ENCODE measurements around the gene CTNNA3.
"Not testable (repeated sequence)": the region's sequence is repeated elsewhere in the genome, so short reads cannot be mapped to it uniquely, and the experiment has no call there.

The CTNNA3 gene

GRCh38 chr10:67230680-67231500, 465.1 kb downstream of the CTNNA3 start:
- not testable (repeated sequence) for DNase-seq

GRCh38 chr10:67225226-67225625, 470.8 kb downstream of the CTNNA3 start:
- no peak for DNase-seq

GRCh38 chr10:67224553-67224952, 471.4 kb downstream of the CTNNA3 start:
- DNase-seq = no peak

GRCh38 chr10:67222934-67223333, 473.1 kb downstream of the CTNNA3 start:
- no peak for DNase-seq

- DNase-seq = no peak
Observed at GRCh38 chr10:67221939-67222494, 474.0 kb downstream of the CTNNA3 start.

- no peak for DNase-seq
Observed at GRCh38 chr10:67211680-67212079, 484.3 kb downstream of the CTNNA3 start.

GRCh38 chr10:67207923-67208322, 488.1 kb downstream of the CTNNA3 start:
- DNase-seq = not testable (repeated sequence)

GRCh38 chr10:67200913-67201564, 495.0 kb downstream of the CTNNA3 start:
- no peak for DNase-seq

- no peak for DNase-seq
Observed at GRCh38 chr10:67175354-67175753, 520.6 kb downstream of the CTNNA3 start.

- DNase-seq = no peak
Observed at GRCh38 chr10:67173787-67174186, 522.2 kb downstream of the CTNNA3 start.

GRCh38 chr10:67171970-67172369, 524.0 kb downstream of the CTNNA3 start:
- DNase-seq = no peak

- DNase-seq = no peak
Observed at GRCh38 chr10:67156239-67156638, 539.8 kb downstream of the CTNNA3 start.

- DNase-seq = no peak
Observed at GRCh38 chr10:67151471-67151870, 544.5 kb downstream of the CTNNA3 start.

GRCh38 chr10:67144530-67144929, 551.5 kb downstream of the CTNNA3 start:
- no peak for DNase-seq

- no peak for DNase-seq
Observed at GRCh38 chr10:67141300-67141699, 554.7 kb downstream of the CTNNA3 start.

GRCh38 chr10:67140641-67141040, 555.4 kb downstream of the CTNNA3 start:
- no peak for DNase-seq

GRCh38 chr10:67127441-67127840, 568.6 kb downstream of the CTNNA3 start:
- no peak for DNase-seq

GRCh38 chr10:67119651-67120050, 576.3 kb downstream of the CTNNA3 start:
- no peak for DNase-seq

GRCh38 chr10:67115972-67116371, 580.0 kb downstream of the CTNNA3 start:
- DNase-seq = no peak

- no peak for DNase-seq
Observed at GRCh38 chr10:67114945-67115344, 581.0 kb downstream of the CTNNA3 start.

GRCh38 chr10:67112765-67113164, 583.2 kb downstream of the CTNNA3 start:
- no peak for DNase-seq

GRCh38 chr10:67110286-67110685, 585.7 kb downstream of the CTNNA3 start:
- DNase-seq = no peak

- DNase-seq = no peak
Observed at GRCh38 chr10:67107670-67108069, 588.3 kb downstream of the CTNNA3 start.

- DNase-seq = no peak
Observed at GRCh38 chr10:67100951-67101350, 595.0 kb downstream of the CTNNA3 start.

All from effector CD4-positive, alpha-beta T cell (primary cell).